K562 (cell line): Measurements from ENCODE around the gene CPPED1. TPM values are rescaled to one million over a fixed set of nuclear protein-coding genes. Genes with fewer than 3 reads are reported as not detected.

Source experiments
- CTBP1 ChIP-seq: fragments of 450-650 bp; IDR thresholded peaks from 2 replicates; pipeline ENCODE4 v1.6.1; 2016; ENCODE audit warnings: borderline replicate concordance
- GTF2F1 ChIP-seq: IDR thresholded peaks from 2 replicates; pipeline ENCODE4 v1.6.1; 2011; ENCODE audit warnings: low read depth, low read length, improper control_type of control experiment
- POLR2G ChIP-seq: fragments of 200-400 bp; formaldehyde crosslinking; IDR thresholded peaks from 2 replicates; pipeline ENCODE4 v1.6.1; 2017; ENCODE audit warnings: low read depth, mild to moderate bottlenecking, antibody characterized with exemption, low read length, moderate library complexity
- SIRT6 ChIP-seq: IDR thresholded peaks from one replicate; pipeline ENCODE4 v1.6.1; 2012; ENCODE audit warnings: low read depth, mild to moderate bottlenecking, control low read depth, inconsistent platforms, low read length, moderate library complexity
- SRSF9 ChIP-seq: fragments of 200-400 bp; formaldehyde crosslinking; IDR thresholded peaks from 2 replicates; pipeline ENCODE4 v1.6.1; 2017; ENCODE audit warnings: low read depth, low read length, borderline replicate concordance
- polyA plus RNA-seq, 8 experiments: library from polyadenylated mRNA; depleted of rRNA in 4 of 8; stranded (reverse) in 5 of 8; unstranded in 3 of 8; fragments of >200 nt; fragmentation: Nextera tagmentation in 2 of 8; fragmentation: Illumina TruSeq in 1 of 8; extraction: Ambion mirVana in 2 of 8; extraction: Trizol in 1 of 8; gene quantifications; 2 replicates each; pipeline versions ENCODE4 v1.2.1 to v1.2.3, GENCODE V29; 2011 to 2014; ENCODE audit warnings: inconsistent platforms in 1 of 8, missing spikeins in 1 of 8
- total RNA-seq, 7 experiments: library from RNA; depleted of rRNA in 6 of 7; stranded (reverse); fragments of >200 nt in 6 of 7; fragmentation: Illumina TruSeq in 2 of 7; extraction: Trizol in 2 of 7; gene quantifications; 2 replicates each; pipeline versions ENCODE4 v1.2.1 to v1.2.3, GENCODE V29; 2011 to 2021; ENCODE audit warnings: low replicate concordance in 1 of 7
- TF ChIP-seq, protein P1 (sequence below): sonication (generic); IDR thresholded peaks from 2 replicates; pipeline ENCODE4 v1.6.1; 2016
- TF ChIP-seq, protein P2 (sequence below): fragments of 250-450 bp; sonication (Bioruptor Pico); IDR thresholded peaks from 2 replicates; pipeline ENCODE4 v1.4.0; 2020; ENCODE audit warnings: borderline replicate concordance
- TF ChIP-seq, protein P3 (sequence below): fragments of 450-650 bp; IDR thresholded peaks from 2 replicates; pipeline ENCODE4 v1.6.1; 2014; ENCODE audit warnings: low read depth, mild to moderate bottlenecking, moderate library complexity, borderline replicate concordance
- TF ChIP-seq, protein P4 (sequence below): IDR thresholded peaks from 2 replicates; pipeline ENCODE4 v1.6.1; 2011; ENCODE audit warnings: borderline replicate concordance, low read depth, mild to moderate bottlenecking, moderate library complexity, low read length; ENCODE audit not compliant: insufficient read depth, poor library complexity, severe bottlenecking
- TF ChIP-seq, protein P5 (sequence below): fragments of 250-450 bp; sonication (Bioruptor Pico); IDR thresholded peaks from 2 replicates; pipeline ENCODE4 v1.8.0; 2021; ENCODE audit warnings: mild to moderate bottlenecking, moderate library complexity
- TF ChIP-seq, protein P6 (sequence below): fragments of 250-450 bp; sonication (Bioruptor Pico); IDR thresholded peaks from 2 replicates; pipeline ENCODE4 v1.4.0; 2020; ENCODE audit warnings: mild to moderate bottlenecking, moderate library complexity
- TF ChIP-seq, protein P7 (sequence below): fragments of 200-800 bp; sonication (Bioruptor generic); IDR thresholded peaks from 2 replicates; pipeline ENCODE4 v1.6.1; 2017; ENCODE audit warnings: missing genetic modification characterization, missing compliant biosample characterization

CPPED1 gene
- total and polyA plus RNA-seq, 9 of the 15 experiments (the other 6 are each of a cell fraction or from before 2014, with no cell fraction given): 7.5 to 25.7 (median 16.9) TPM

DNA sequence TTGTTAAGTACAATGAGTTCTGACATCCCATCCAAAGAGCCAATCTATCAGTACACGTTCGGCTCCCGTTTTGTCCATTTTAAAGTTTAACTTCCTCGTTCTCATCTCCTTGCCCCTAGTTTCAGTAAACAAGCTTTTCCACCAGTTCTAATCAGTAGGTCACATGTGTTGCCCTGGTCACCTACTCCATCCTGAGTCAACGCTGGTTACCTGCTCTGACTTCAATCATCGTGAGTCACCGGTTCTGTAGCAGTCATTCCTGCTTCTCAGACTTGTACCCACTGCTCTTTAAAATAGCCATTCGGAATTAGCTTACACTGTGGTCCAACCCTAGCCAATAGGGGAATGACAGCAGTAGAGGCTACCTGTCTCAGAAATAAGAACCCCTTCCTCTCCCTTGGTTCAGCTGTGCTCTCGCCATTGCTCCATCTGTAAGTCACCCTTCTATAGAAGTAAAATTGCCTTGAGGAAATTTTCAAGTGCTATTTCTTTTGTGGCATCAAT is 191.0 kb downstream of the CPPED1 start (continued):
- TF ChIP-seq, protein P1, sequence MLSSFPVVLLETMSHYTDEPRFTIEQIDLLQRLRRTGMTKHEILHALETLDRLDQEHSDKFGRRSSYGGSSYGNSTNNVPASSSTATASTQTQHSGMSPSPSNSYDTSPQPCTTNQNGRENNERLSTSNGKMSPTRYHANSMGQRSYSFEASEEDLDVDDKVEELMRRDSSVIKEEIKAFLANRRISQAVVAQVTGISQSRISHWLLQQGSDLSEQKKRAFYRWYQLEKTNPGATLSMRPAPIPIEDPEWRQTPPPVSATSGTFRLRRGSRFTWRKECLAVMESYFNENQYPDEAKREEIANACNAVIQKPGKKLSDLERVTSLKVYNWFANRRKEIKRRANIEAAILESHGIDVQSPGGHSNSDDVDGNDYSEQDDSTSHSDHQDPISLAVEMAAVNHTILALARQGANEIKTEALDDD: peak; percentile 97
- TF ChIP-seq GTF2F1 (no peak), SIRT6 (no peak), CTBP1 (peak; percentile 91), POLR2G (no peak), SRSF9 (no peak)
- TF ChIP-seq, protein P2, sequence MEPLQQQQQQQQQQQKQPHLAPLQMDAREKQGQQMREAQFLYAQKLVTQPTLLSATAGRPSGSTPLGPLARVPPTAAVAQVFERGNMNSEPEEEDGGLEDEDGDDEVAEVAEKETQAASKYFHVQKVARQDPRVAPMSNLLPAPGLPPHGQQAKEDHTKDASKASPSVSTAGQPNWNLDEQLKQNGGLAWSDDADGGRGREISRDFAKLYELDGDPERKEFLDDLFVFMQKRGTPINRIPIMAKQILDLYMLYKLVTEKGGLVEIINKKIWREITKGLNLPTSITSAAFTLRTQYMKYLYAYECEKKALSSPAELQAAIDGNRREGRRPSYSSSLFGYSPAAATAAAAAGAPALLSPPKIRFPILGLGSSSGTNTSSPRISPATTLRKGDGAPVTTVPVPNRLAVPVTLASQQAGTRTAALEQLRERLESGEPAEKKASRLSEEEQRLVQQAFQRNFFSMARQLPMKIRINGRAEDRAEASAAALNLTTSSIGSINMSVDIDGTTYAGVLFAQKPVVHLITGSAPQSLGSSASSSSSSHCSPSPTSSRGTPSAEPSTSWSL (CRISPR knock-in tag): no peak
- TF ChIP-seq, protein P3, sequence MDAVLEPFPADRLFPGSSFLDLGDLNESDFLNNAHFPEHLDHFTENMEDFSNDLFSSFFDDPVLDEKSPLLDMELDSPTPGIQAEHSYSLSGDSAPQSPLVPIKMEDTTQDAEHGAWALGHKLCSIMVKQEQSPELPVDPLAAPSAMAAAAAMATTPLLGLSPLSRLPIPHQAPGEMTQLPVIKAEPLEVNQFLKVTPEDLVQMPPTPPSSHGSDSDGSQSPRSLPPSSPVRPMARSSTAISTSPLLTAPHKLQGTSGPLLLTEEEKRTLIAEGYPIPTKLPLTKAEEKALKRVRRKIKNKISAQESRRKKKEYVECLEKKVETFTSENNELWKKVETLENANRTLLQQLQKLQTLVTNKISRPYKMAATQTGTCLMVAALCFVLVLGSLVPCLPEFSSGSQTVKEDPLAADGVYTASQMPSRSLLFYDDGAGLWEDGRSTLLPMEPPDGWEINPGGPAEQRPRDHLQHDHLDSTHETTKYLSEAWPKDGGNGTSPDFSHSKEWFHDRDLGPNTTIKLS: no peak
- TF ChIP-seq, protein P4, sequence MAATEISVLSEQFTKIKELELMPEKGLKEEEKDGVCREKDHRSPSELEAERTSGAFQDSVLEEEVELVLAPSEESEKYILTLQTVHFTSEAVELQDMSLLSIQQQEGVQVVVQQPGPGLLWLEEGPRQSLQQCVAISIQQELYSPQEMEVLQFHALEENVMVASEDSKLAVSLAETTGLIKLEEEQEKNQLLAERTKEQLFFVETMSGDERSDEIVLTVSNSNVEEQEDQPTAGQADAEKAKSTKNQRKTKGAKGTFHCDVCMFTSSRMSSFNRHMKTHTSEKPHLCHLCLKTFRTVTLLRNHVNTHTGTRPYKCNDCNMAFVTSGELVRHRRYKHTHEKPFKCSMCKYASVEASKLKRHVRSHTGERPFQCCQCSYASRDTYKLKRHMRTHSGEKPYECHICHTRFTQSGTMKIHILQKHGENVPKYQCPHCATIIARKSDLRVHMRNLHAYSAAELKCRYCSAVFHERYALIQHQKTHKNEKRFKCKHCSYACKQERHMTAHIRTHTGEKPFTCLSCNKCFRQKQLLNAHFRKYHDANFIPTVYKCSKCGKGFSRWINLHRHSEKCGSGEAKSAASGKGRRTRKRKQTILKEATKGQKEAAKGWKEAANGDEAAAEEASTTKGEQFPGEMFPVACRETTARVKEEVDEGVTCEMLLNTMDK: no peak
- TF ChIP-seq, protein P5, sequence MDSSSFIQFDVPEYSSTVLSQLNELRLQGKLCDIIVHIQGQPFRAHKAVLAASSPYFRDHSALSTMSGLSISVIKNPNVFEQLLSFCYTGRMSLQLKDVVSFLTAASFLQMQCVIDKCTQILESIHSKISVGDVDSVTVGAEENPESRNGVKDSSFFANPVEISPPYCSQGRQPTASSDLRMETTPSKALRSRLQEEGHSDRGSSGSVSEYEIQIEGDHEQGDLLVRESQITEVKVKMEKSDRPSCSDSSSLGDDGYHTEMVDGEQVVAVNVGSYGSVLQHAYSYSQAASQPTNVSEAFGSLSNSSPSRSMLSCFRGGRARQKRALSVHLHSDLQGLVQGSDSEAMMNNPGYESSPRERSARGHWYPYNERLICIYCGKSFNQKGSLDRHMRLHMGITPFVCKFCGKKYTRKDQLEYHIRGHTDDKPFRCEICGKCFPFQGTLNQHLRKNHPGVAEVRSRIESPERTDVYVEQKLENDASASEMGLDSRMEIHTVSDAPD: no peak
- TF ChIP-seq, protein P6, sequence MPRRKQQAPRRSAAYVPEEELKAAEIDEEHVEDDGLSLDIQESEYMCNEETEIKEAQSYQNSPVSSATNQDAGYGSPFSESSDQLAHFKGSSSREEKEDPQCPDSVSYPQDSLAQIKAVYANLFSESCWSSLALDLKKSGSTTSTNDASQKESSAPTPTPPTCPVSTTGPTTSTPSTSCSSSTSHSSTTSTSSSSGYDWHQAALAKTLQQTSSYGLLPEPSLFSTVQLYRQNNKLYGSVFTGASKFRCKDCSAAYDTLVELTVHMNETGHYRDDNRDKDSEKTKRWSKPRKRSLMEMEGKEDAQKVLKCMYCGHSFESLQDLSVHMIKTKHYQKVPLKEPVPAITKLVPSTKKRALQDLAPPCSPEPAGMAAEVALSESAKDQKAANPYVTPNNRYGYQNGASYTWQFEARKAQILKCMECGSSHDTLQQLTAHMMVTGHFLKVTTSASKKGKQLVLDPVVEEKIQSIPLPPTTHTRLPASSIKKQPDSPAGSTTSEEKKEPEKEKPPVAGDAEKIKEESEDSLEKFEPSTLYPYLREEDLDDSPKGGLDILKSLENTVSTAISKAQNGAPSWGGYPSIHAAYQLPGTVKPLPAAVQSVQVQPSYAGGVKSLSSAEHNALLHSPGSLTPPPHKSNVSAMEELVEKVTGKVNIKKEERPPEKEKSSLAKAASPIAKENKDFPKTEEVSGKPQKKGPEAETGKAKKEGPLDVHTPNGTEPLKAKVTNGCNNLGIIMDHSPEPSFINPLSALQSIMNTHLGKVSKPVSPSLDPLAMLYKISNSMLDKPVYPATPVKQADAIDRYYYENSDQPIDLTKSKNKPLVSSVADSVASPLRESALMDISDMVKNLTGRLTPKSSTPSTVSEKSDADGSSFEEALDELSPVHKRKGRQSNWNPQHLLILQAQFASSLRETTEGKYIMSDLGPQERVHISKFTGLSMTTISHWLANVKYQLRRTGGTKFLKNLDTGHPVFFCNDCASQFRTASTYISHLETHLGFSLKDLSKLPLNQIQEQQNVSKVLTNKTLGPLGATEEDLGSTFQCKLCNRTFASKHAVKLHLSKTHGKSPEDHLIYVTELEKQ (CRISPR knock-in tag): no peak
- TF ChIP-seq, protein P7, sequence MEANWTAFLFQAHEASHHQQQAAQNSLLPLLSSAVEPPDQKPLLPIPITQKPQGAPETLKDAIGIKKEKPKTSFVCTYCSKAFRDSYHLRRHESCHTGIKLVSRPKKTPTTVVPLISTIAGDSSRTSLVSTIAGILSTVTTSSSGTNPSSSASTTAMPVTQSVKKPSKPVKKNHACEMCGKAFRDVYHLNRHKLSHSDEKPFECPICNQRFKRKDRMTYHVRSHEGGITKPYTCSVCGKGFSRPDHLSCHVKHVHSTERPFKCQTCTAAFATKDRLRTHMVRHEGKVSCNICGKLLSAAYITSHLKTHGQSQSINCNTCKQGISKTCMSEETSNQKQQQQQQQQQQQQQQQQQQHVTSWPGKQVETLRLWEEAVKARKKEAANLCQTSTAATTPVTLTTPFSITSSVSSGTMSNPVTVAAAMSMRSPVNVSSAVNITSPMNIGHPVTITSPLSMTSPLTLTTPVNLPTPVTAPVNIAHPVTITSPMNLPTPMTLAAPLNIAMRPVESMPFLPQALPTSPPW (CRISPR knock-in tag): no peak
